Esophagus squamous epithelium (tissue), 4 donors: ENCODE measurements around the gene LAMA1.

Experiments
- POLR2A ChIP-seq, 4 donors: fragments of 450-650 bp; IDR thresholded peaks; one replicate each; pipeline ENCODE4 v1.6.1; 2017; ENCODE audit warnings: antibody characterized with exemption in 4 of 4, mild to moderate bottlenecking in 4 of 4, moderate library complexity in 3 of 4
- TF ChIP-seq, protein P1 (sequence below), 6 experiments: fragments of 450-650 bp in 4 of 6; fragments of 200-600 bp in 2 of 6; sonication (generic) in 2 of 6; IDR thresholded peaks; one replicate each; pipeline ENCODE4 v1.5.1; 2016 to 2019; ENCODE audit warnings: antibody characterized with exemption in 6 of 6, mild to moderate bottlenecking in 4 of 6, moderate library complexity in 4 of 6

DNA sequence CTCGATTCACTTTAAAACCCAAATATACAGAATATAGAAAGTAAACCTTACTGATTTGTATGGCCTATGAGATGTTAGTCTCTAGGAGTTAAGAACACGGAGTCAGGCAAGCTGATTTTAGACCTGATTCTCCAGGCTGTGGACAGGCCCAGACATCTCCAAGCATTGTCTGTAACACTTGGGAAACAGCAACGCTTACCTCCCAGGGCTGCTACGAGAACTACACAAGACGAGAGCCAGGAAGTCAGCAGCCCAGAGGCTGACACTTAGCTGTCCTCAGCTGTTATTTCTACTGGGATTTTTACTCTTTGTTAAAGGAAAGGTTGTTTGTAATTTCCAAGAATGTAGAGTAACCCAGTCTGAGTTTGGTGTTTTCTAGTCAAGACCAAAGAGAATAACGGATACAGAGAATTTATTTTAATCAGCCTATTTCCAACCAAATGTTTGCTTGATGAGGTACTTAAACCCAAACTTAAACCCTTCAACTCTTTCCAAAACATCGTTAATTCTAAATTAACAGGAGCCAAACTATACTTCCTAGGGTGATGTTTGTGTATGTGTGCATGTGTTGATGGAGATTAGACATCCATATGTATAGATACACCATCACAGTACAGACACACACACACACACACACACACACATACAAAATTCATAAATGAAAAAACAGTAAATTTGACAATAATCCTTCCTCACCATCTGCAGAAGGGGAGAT lies 123.4 kb downstream of the LAMA1 start:
- TF ChIP-seq, protein P1, sequence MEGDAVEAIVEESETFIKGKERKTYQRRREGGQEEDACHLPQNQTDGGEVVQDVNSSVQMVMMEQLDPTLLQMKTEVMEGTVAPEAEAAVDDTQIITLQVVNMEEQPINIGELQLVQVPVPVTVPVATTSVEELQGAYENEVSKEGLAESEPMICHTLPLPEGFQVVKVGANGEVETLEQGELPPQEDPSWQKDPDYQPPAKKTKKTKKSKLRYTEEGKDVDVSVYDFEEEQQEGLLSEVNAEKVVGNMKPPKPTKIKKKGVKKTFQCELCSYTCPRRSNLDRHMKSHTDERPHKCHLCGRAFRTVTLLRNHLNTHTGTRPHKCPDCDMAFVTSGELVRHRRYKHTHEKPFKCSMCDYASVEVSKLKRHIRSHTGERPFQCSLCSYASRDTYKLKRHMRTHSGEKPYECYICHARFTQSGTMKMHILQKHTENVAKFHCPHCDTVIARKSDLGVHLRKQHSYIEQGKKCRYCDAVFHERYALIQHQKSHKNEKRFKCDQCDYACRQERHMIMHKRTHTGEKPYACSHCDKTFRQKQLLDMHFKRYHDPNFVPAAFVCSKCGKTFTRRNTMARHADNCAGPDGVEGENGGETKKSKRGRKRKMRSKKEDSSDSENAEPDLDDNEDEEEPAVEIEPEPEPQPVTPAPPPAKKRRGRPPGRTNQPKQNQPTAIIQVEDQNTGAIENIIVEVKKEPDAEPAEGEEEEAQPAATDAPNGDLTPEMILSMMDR (IDR thresholded peaks at IDR 0.05) = no peak
- no peak for TF ChIP-seq POLR2A (IDR thresholded peaks at IDR 0.05)
